Measurements from ENCODE around the gene PLCL2.

DNA sequence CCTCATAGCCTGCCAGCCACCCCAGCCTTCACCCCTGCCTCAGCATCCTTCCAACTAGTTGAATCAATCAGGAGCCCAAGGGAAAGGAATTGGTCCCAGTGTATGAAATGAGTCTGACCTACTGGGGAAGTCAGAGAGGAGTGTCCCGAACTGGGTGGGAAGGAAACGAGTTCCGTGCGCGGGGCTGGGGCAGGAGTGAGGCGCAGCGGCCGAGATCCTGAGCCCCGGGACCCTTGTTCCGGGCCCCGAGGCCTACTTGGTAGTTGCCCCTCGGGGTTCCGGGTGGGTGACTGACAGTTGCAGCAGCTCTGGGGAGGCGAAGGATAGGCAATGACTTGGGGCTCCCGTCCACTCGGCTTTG is 1.1 kb upstream of the PLCL2 start:
- TF ChIP-seq, protein P1, sequence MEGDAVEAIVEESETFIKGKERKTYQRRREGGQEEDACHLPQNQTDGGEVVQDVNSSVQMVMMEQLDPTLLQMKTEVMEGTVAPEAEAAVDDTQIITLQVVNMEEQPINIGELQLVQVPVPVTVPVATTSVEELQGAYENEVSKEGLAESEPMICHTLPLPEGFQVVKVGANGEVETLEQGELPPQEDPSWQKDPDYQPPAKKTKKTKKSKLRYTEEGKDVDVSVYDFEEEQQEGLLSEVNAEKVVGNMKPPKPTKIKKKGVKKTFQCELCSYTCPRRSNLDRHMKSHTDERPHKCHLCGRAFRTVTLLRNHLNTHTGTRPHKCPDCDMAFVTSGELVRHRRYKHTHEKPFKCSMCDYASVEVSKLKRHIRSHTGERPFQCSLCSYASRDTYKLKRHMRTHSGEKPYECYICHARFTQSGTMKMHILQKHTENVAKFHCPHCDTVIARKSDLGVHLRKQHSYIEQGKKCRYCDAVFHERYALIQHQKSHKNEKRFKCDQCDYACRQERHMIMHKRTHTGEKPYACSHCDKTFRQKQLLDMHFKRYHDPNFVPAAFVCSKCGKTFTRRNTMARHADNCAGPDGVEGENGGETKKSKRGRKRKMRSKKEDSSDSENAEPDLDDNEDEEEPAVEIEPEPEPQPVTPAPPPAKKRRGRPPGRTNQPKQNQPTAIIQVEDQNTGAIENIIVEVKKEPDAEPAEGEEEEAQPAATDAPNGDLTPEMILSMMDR (conservative IDR thresholded peaks at IDR 0.05; ENCODE audit: low read depth, low read length): no peak
- TF ChIP-seq EZH2 (IDR thresholded peaks at IDR 0.05; ENCODE audit: borderline replicate concordance, low read depth, low read length, poor library complexity, severe bottlenecking): no peak
